ENCODE measurements around the gene P2RY8. TPM values are rescaled to one million over a fixed set of nuclear protein-coding genes. Genes with fewer than 3 reads are reported as not detected.

The P2RY8 gene, protein sequence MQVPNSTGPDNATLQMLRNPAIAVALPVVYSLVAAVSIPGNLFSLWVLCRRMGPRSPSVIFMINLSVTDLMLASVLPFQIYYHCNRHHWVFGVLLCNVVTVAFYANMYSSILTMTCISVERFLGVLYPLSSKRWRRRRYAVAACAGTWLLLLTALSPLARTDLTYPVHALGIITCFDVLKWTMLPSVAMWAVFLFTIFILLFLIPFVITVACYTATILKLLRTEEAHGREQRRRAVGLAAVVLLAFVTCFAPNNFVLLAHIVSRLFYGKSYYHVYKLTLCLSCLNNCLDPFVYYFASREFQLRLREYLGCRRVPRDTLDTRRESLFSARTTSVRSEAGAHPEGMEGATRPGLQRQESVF
- polyA plus RNA-seq (2013): 37.7 TPM

DNA sequence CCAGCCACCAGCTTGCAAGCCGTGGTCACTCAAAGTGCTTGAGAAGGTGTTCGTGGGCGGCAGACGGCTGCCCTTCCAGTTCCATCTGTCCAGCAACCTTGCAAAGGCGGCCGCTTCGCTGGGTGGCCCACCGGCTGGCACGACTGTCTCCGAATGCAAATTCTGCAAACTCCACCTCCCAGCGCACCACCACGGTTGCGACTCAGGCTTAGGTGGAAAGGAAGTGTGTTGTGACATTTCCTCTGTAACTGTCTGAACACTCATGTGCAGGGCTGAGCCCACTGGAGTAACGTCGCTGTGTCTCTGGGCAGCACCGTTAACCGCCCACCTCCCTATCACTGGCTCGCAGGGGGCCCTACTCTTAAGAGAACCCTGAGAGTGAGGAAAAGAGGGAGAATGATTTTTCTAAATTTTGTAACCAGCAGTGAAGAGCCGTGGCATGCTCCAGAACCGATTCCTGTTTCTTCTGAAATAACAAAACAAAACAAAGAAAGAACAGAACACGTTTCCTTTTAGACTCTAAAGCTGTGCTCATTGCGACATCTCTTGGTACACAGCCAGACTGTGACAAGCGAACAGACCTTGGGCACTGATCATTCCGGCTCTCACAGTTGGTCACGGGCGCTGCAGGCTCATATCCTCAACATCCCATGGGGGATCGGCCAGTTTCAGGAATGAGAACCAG, at the start of gene P2RY8:
Gene P2RY8 (minus strand): TSS at position 155 of the 685 bp plus-strand sequence. CDS start 70,627 bp downstream, outside the sequence.
- no peaks in the 10 kb centered on the region for H3K27me3 ChIP-seq (replicated peaks in 2 of 5; ENCODE audit: control insufficient read depth in 4 of 5, insufficient read depth in 5 of 5, low read length in 4 of 5)
- H3K27ac ChIP-seq (ENCODE audit: insufficient read depth in 1 of 2, low read depth in 1 of 2, low read length in 2 of 2, poor library complexity in 1 of 2, severe bottlenecking in 2 of 2): peak within 1 kb of the TSS; percentile 82 to 85
- peak within 1 kb of the TSS; percentile 63 to 99 (median 95) for H3K4me3 ChIP-seq (ENCODE audit: control insufficient read depth in 1 of 7, extremely low read depth in 1 of 7, insufficient read depth in 4 of 7, low read depth in 2 of 7, low read length in 6 of 7)
- H3K4me1 ChIP-seq (ENCODE audit: control extremely low read depth in 1 of 4, control insufficient read depth in 4 of 4, insufficient read depth in 4 of 4, low read length in 3 of 4): peaks cover 8 to 30% (median 25%) of the 10 kb centered on the region in 4 experiments
- DNase-seq: peak; percentile 87 to 94 (median 94)
- H3K9me3 ChIP-seq (ENCODE audit: control extremely low read depth in 1 of 5, control insufficient read depth in 4 of 5, insufficient read depth in 2 of 5, low read depth in 1 of 5, low read length in 4 of 5): no peaks in the 10 kb centered on the region
- CTCF ChIA-PET: no interaction called here
- H3K36me3 ChIP-seq (ENCODE audit: control insufficient read depth in 4 of 4, insufficient read depth in 4 of 4, low read length in 3 of 4): peaks cover 0 to 4% (median 2%) of the 10 kb centered on the region in 4 experiments
- POLR2A ChIA-PET: no interaction called here
- 0% methylated on average over 22 of the region's 27 CpGs for WGBS (ENCODE audit: insufficient coverage)

DNA sequence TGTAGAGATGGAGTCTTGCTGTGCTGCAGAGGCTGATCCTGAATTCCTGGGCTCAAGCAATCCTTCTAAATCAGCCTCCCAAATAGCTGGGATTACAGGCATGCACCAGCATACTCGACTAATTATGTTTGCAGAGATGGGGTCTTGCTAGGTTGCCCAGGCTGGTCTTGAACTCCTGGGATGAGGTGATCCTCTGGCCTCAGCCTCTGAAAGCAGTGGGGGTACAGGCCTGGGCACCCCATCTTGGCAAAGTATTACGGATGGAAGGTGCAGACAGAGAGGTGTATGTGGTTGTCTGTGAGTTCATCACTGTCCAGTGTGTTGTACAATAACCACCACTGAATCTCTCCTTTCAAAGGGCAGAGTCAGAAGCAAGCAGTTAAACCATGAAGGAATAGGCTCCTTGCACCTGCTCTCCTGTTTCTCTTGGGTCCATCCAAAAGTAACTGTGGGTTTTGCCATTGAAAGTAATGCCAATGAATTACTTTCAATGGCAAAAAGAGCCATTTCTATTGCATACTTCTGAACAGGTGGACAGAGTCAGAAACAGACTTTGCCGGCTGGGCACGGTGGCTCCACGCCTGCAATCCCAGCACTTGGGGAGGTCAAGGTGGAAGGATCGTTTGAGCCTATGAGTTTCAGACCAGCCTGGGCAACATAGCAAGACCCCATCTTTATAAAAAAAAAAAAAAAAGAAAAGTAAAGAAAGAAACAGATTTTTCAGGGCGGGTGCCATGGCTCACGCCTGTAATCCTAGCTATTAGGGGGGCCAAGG, 47.4 kb upstream of the P2RY8 start:
- no CpG with 5 or more reads among the region's 8 CpGs for WGBS (ENCODE audit: insufficient coverage)
- Histone ChIP-seq H3K4me1 (ENCODE audit: control extremely low read depth in 1 of 4, control insufficient read depth in 4 of 4, insufficient read depth in 4 of 4, low read length in 3 of 4) (peaks cover 2 to 7% (median 3%) of the 10 kb centered on the region in 4 experiments), H3K27ac (ENCODE audit: insufficient read depth in 1 of 2, low read depth in 1 of 2, low read length in 2 of 2, poor library complexity in 1 of 2, severe bottlenecking in 2 of 2) (no peak overlapping the region), H3K4me3 (ENCODE audit: control insufficient read depth in 1 of 7, extremely low read depth in 1 of 7, insufficient read depth in 4 of 7, low read depth in 2 of 7, low read length in 6 of 7) (no peak overlapping the region), H3K27me3 (replicated peaks in 2 of 5; ENCODE audit: control insufficient read depth in 4 of 5, insufficient read depth in 5 of 5, low read length in 4 of 5) (no peaks in the 10 kb centered on the region), H3K36me3 (ENCODE audit: control insufficient read depth in 4 of 4, insufficient read depth in 4 of 4, low read length in 3 of 4) (peaks cover 0 to 3% (median 0%) of the 10 kb centered on the region in 4 experiments), H3K9me3 (ENCODE audit: control extremely low read depth in 1 of 5, control insufficient read depth in 4 of 5, insufficient read depth in 2 of 5, low read depth in 1 of 5, low read length in 4 of 5) (no peaks in the 10 kb centered on the region)
- CTCF ChIA-PET: no interaction called here
- DNase-seq: no peak
- POLR2A ChIA-PET: no interaction called here

DNA sequence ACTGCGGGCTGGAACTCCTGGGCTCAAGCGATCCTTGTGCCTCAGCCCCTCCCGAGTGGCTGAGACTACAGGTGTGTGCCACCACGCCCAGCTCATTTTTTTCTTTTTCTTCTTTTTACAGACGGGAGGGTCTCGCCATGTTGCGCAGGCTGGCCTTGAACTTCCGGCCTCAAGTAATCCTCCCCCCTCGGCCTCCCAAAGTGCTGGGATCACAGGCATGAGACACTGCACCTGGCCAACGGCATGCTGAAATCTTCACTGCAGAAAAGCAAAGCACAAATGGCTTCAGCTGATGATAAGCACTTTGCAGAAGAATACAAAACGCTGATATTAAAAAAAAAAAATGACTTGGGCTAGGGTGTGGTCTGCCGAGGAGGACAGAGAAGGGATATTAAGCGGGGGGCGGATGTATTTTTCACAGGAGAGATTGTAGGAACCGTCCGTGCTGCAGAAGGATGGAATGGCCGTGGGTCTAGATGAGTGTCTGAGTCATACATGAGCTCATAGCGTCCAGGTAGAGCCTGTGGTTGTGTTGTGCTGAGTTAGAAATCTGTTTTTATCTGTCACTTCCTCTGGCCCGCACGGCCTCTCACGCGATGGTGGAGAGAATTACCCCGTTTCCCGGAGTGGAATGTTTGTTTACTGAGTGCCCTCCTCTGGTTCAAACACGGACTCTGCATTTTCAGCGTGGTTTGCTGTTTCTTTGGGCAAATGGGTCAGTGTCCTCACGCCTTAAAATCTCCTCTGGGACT, 45.9 kb upstream of the P2RY8 start:
- H3K4me1 ChIP-seq (ENCODE audit: control extremely low read depth in 1 of 4, control insufficient read depth in 4 of 4, insufficient read depth in 4 of 4, low read length in 3 of 4): peaks cover 2 to 14% (median 7%) of the 10 kb centered on the region in 4 experiments
- no peak overlapping the region for H3K4me3 ChIP-seq (ENCODE audit: control insufficient read depth in 1 of 7, extremely low read depth in 1 of 7, insufficient read depth in 4 of 7, low read depth in 2 of 7, low read length in 6 of 7)
- H3K9me3 ChIP-seq (ENCODE audit: control extremely low read depth in 1 of 5, control insufficient read depth in 4 of 5, insufficient read depth in 2 of 5, low read depth in 1 of 5, low read length in 4 of 5): no peaks in the 10 kb centered on the region
- H3K27ac ChIP-seq (ENCODE audit: insufficient read depth in 1 of 2, low read depth in 1 of 2, low read length in 2 of 2, poor library complexity in 1 of 2, severe bottlenecking in 2 of 2): no peak overlapping the region
- ChIA-PET POLR2A (no interaction called here), CTCF (no interaction called here)
- H3K36me3 ChIP-seq (ENCODE audit: control insufficient read depth in 4 of 4, insufficient read depth in 4 of 4, low read length in 3 of 4): peaks cover 0 to 3% (median 0%) of the 10 kb centered on the region in 4 experiments
- peak in 2 of 3 donors; percentile 39 to 64 for DNase-seq
- no peaks in the 10 kb centered on the region for H3K27me3 ChIP-seq (replicated peaks in 2 of 5; ENCODE audit: control insufficient read depth in 4 of 5, insufficient read depth in 5 of 5, low read length in 4 of 5)
- WGBS (ENCODE audit: insufficient coverage): 65% methylated on average over 22 of the region's 27 CpGs

DNA sequence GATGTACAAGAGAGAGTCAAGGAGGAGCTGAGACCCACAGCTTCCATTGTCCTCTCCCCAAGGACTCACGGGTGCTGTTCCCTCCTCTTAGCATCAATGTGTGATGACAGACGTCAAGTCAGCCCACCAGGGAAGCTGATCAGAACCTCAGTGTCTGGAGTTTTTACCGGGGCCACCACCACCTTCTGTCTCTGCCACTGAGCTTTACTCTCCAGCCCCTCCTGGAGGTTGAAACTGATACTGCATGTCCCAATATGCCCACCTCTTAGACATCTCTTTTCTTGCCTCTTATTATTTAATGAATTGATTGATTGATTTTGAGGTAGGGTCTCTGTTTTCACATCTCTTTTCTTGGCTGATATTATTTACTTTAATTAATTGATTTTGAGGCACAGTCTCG, 44.1 kb upstream of the P2RY8 start:
- no peak overlapping the region for H3K27ac ChIP-seq (ENCODE audit: insufficient read depth in 1 of 2, low read depth in 1 of 2, low read length in 2 of 2, poor library complexity in 1 of 2, severe bottlenecking in 2 of 2)
- DNase-seq: peak; percentile 68 to 93 (median 93)
- POLR2A ChIA-PET: no interaction called here
- no peak overlapping the region for H3K4me3 ChIP-seq (ENCODE audit: control insufficient read depth in 1 of 7, extremely low read depth in 1 of 7, insufficient read depth in 4 of 7, low read depth in 2 of 7, low read length in 6 of 7)
- H3K27me3 ChIP-seq (replicated peaks in 2 of 5; ENCODE audit: control insufficient read depth in 4 of 5, insufficient read depth in 5 of 5, low read length in 4 of 5): no peaks in the 10 kb centered on the region
- CTCF ChIA-PET: no interaction called here
- peaks cover 0 to 3% (median 0%) of the 10 kb centered on the region in 4 experiments for H3K36me3 ChIP-seq (ENCODE audit: control insufficient read depth in 4 of 4, insufficient read depth in 4 of 4, low read length in 3 of 4)
- WGBS (ENCODE audit: insufficient coverage): 71% methylated on average over 3 of the region's 4 CpGs
- no peaks in the 10 kb centered on the region for H3K9me3 ChIP-seq (ENCODE audit: control extremely low read depth in 1 of 5, control insufficient read depth in 4 of 5, insufficient read depth in 2 of 5, low read depth in 1 of 5, low read length in 4 of 5)
- peaks cover 3 to 17% (median 10%) of the 10 kb centered on the region in 4 experiments for H3K4me1 ChIP-seq (ENCODE audit: control extremely low read depth in 1 of 4, control insufficient read depth in 4 of 4, insufficient read depth in 4 of 4, low read length in 3 of 4)

DNA sequence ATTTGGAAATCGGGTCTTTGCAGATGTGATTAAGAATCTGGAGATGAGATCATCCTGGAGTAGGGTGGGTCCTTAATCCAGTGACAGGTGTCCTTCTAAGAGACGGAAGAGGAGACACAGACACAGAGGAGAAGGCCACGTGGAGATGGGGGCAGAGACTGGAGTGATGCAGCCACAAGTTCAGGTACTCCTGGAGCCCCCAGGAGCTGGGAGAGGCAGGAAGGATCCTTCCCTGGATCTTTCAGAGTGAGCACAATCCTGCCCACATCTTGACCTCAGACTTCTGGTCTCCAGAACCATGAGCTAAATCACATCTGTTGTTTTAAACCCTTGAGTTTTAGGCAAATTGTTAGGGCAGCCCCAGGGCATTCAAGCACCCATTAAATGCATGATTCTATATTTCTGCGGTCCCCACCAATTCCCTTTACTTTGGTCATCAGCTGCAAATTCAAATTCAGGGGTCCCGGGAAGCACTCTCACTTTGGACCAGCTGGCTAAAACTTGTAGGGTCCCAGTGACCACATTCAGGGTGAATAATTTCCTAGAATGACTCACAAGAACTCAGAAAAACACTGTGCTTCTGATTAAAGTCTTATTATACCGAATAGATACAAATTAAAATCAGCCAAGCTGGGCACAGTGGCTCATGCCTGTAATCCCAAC, 41.7 kb upstream of the P2RY8 start:
- ChIA-PET POLR2A (no interaction called here), CTCF (no interaction called here)
- H3K27me3 ChIP-seq (replicated peaks in 2 of 5; ENCODE audit: control insufficient read depth in 4 of 5, insufficient read depth in 5 of 5, low read length in 4 of 5): no peaks in the 10 kb centered on the region
- peak in 1 of 3 donors; percentile 30 for DNase-seq
- 78% methylated on average over 5 of the region's 6 CpGs for WGBS (ENCODE audit: insufficient coverage)
- H3K4me3 ChIP-seq (ENCODE audit: control insufficient read depth in 1 of 7, extremely low read depth in 1 of 7, insufficient read depth in 4 of 7, low read depth in 2 of 7, low read length in 6 of 7): no peak overlapping the region
- peaks cover 0 to 3% (median 0%) of the 10 kb centered on the region in 4 experiments for H3K36me3 ChIP-seq (ENCODE audit: control insufficient read depth in 4 of 4, insufficient read depth in 4 of 4, low read length in 3 of 4)
- H3K9me3 ChIP-seq (ENCODE audit: control extremely low read depth in 1 of 5, control insufficient read depth in 4 of 5, insufficient read depth in 2 of 5, low read depth in 1 of 5, low read length in 4 of 5): no peaks in the 10 kb centered on the region
- peaks cover 3 to 26% (median 12%) of the 10 kb centered on the region in 4 experiments for H3K4me1 ChIP-seq (ENCODE audit: control extremely low read depth in 1 of 4, control insufficient read depth in 4 of 4, insufficient read depth in 4 of 4, low read length in 3 of 4)
- no peak overlapping the region for H3K27ac ChIP-seq (ENCODE audit: insufficient read depth in 1 of 2, low read depth in 1 of 2, low read length in 2 of 2, poor library complexity in 1 of 2, severe bottlenecking in 2 of 2)

DNA sequence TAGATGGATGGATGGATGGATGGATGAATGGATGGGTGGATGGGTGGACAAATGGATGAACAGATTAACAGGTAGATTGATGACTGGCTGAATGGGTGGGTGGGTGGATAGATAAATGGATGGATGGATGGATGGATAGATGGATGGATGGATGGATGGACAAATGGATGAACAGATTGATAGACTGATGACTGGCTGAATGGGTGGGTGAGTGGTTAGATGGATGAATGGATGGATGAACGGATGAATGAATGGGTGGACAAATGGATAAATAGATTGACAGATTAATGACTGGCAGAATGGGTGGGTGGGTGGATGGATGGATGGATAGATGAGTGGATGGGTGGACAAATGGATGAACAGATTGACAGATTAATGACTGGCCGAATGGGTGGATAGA, 40.9 kb upstream of the P2RY8 start:
- Histone ChIP-seq H3K27me3 (replicated peaks in 2 of 5; ENCODE audit: control insufficient read depth in 4 of 5, insufficient read depth in 5 of 5, low read length in 4 of 5) (no peaks in the 10 kb centered on the region), H3K9me3 (ENCODE audit: control extremely low read depth in 1 of 5, control insufficient read depth in 4 of 5, insufficient read depth in 2 of 5, low read depth in 1 of 5, low read length in 4 of 5) (no peaks in the 10 kb centered on the region), H3K27ac (ENCODE audit: insufficient read depth in 1 of 2, low read depth in 1 of 2, low read length in 2 of 2, poor library complexity in 1 of 2, severe bottlenecking in 2 of 2) (no peak overlapping the region), H3K36me3 (ENCODE audit: control insufficient read depth in 4 of 4, insufficient read depth in 4 of 4, low read length in 3 of 4) (no peaks in the 10 kb centered on the region), H3K4me3 (ENCODE audit: control insufficient read depth in 1 of 7, extremely low read depth in 1 of 7, insufficient read depth in 4 of 7, low read depth in 2 of 7, low read length in 6 of 7) (no peak overlapping the region), H3K4me1 (ENCODE audit: control extremely low read depth in 1 of 4, control insufficient read depth in 4 of 4, insufficient read depth in 4 of 4, low read length in 3 of 4) (peaks cover 3 to 30% (median 13%) of the 10 kb centered on the region in 4 experiments)
- POLR2A ChIA-PET: no interaction called here
- DNase-seq: no peak
- CTCF ChIA-PET: no interaction called here
- 92% methylated on average over 1 of the region's 2 CpGs for WGBS (ENCODE audit: insufficient coverage)
